A673 (cell line): ENCODE results near the gene IRX4. TPM values are rescaled to one million over a fixed set of nuclear protein-coding genes. Genes with fewer than 3 reads are reported as not detected.
"Not testable (repeated sequence)": the region's sequence is repeated elsewhere in the genome, so short reads cannot be mapped to it uniquely, and the experiment has no call there.

Source experiments
- BruUV-seq: library from RNA; stranded (reverse); fragments of 400-500 nt; replicated peaks from 2 replicates; lab custom pipeline; 2021; lab: Mats Ljungman, UMichigan
- CTCF ChIA-PET: fragments of 300-600 bp; sonication (Branson Sonifier 250); formaldehyde crosslinking; loops from one replicate; lab custom pipeline; 2022; ENCODE audit warnings: antibody characterized with exemption; lab: Charles Lee
- POLR2A ChIA-PET: fragments of 300-600 bp; sonication (Branson Sonifier 250); formaldehyde crosslinking; loops from one replicate; lab custom pipeline; 2022; ENCODE audit warnings: antibody characterized with exemption; ENCODE audit not compliant: low non-redundant PET; lab: Charles Lee
- DNase-seq: peaks from one replicate; pipeline ENCODE4 v3.0.0-alpha.2; 2015; ENCODE audit warnings: low spot score
- H3K27ac ChIP-seq: fragments of 200-600 bp; sonication (generic); 2 replicates; pipeline ENCODE4 v1.5.1; 2016; ENCODE audit warnings: mixed run types, low read depth, mild to moderate bottlenecking, mixed read lengths, antibody characterized with exemption, low read length; ENCODE audit not compliant: poor library complexity, severe bottlenecking
- H3K27me3 ChIP-seq: fragments of 200-600 bp; sonication (generic); replicated peaks from 2 replicates; pipeline ENCODE4 v1.6.1; 2017; ENCODE audit warnings: mixed run types, low read depth, mild to moderate bottlenecking, mixed read lengths, antibody characterized with exemption, low read length; ENCODE audit not compliant: insufficient read depth, poor library complexity
- H3K36me3 ChIP-seq: fragments of 200-600 bp; sonication (generic); 2 replicates; pipeline ENCODE4 v1.6.1; 2016; ENCODE audit warnings: mixed run types, mild to moderate bottlenecking, mixed read lengths, antibody characterized with exemption, low read length; ENCODE audit not compliant: insufficient read depth, poor library complexity, severe bottlenecking
- H3K4me1 ChIP-seq: fragments of 200-600 bp; sonication (generic); 2 replicates; pipeline ENCODE4 v1.6.1; 2017; ENCODE audit warnings: mixed run types, mild to moderate bottlenecking, mixed read lengths, antibody characterized with exemption, low read length; ENCODE audit not compliant: insufficient read depth, poor library complexity, severe bottlenecking
- H3K4me3 ChIP-seq: fragments of 200-600 bp; sonication (generic); 2 replicates; pipeline ENCODE4 v1.5.1; 2016; ENCODE audit warnings: low read depth, mixed run types, mild to moderate bottlenecking, mixed read lengths, low read length; ENCODE audit not compliant: poor library complexity, severe bottlenecking
- H3K9me3 ChIP-seq: fragments of 200-600 bp; sonication (generic); 2 replicates; pipeline ENCODE4 v1.6.1; 2016; ENCODE audit warnings: mixed run types, low read depth, mild to moderate bottlenecking, mixed read lengths, antibody characterized with exemption, low read length; ENCODE audit not compliant: poor library complexity, severe bottlenecking
- CTCF ChIP-seq: fragments of 300-800, 200-600 bp; sonication (generic); conservative IDR thresholded peaks from 2 replicates; pipeline ENCODE4 v1.5.1; 2017; ENCODE audit warnings: low read depth, mild to moderate bottlenecking, antibody characterized with exemption, low read length, moderate library complexity, mixed read lengths
- EZH2 ChIP-seq: fragments of 200-600 bp; sonication (generic); IDR thresholded peaks from 2 replicates; pipeline ENCODE4 v1.6.1; 2017; ENCODE audit warnings: borderline replicate concordance, low read depth, mild to moderate bottlenecking, mixed read lengths, antibody characterized with exemption, low read length; ENCODE audit not compliant: poor library complexity, severe bottlenecking
- intact Hi-C: fragments of 100-400 bp; cut with micrococcal nuclease; formaldehyde crosslinking; loops from one replicate; pipeline ENCODE4 v1.10.0; 2022; ENCODE audit not compliant: unreplicated experiment
- total RNA-seq: library from RNA; stranded (reverse); gene quantifications from 2 replicates; pipeline ENCODE4 v1.2.3, GENCODE V29; 2021

IRX4 gene
- total RNA-seq, 1 experiment from 2014 or later = not detected

- H3K4me1 ChIP-seq = no peaks in the 10 kb centered on the region
- H3K4me3 ChIP-seq = no peak overlapping the region
- TF ChIP-seq EZH2 = no peak
- TF ChIP-seq CTCF = no peak
- CTCF ChIA-PET = no interaction called here
- POLR2A ChIA-PET = no interaction called here
- no peak overlapping the region for H3K27ac ChIP-seq
- H3K9me3 ChIP-seq = no peaks in the 10 kb centered on the region
- H3K27me3 ChIP-seq = peaks cover 24% of the 10 kb centered on the region
- no TSS peak for BruUV-seq
- DNase-seq = no peak
- intact Hi-C loops = no loop called here
- H3K36me3 ChIP-seq = no peaks in the 10 kb centered on the region
These were observed 37.9 kb downstream of the IRX4 start for GRCh38 chr5:1844708-1845436.

GRCh38 chr5:1843761-1844160 lies 39.0 kb downstream of the IRX4 start:
- H3K4me3 ChIP-seq, BruUV-seq, H3K4me1 ChIP-seq, intact Hi-C loops, DNase-seq, POLR2A ChIA-PET, H3K36me3 ChIP-seq, H3K27ac ChIP-seq, CTCF ChIA-PET, H3K9me3 ChIP-seq: not testable (repeated sequence)
- H3K27me3 ChIP-seq = peaks cover 13% of the 10 kb centered on the region

GRCh38 chr5:1842004-1842819 lies 40.5 kb downstream of the IRX4 start:
- BruUV-seq = no TSS peak
- POLR2A ChIA-PET = no interaction called here
- CTCF ChIA-PET = no interaction called here
- H3K4me1 ChIP-seq = no peaks in the 10 kb centered on the region
- no peaks in the 10 kb centered on the region for H3K36me3 ChIP-seq
- no peaks in the 10 kb centered on the region for H3K9me3 ChIP-seq
- no peak overlapping the region for H3K4me3 ChIP-seq
- TF ChIP-seq EZH2 = no peak
- no peak for TF ChIP-seq CTCF
- peaks cover 2% of the 10 kb centered on the region for H3K27me3 ChIP-seq
- intact Hi-C loops = no loop called here
- no peak for DNase-seq
- H3K27ac ChIP-seq = no peak overlapping the region
